ENCODE measurements around the gene ECI1. TPM values are rescaled to one million over a fixed set of nuclear protein-coding genes. Genes with fewer than 3 reads are reported as not detected.

Gene ECI1
- total and polyA plus RNA-seq, 2 of the 13 experiments (the other 11 are each of a cell fraction or from before 2014, with no cell fraction given): 82.0 to 102 TPM

DNA sequence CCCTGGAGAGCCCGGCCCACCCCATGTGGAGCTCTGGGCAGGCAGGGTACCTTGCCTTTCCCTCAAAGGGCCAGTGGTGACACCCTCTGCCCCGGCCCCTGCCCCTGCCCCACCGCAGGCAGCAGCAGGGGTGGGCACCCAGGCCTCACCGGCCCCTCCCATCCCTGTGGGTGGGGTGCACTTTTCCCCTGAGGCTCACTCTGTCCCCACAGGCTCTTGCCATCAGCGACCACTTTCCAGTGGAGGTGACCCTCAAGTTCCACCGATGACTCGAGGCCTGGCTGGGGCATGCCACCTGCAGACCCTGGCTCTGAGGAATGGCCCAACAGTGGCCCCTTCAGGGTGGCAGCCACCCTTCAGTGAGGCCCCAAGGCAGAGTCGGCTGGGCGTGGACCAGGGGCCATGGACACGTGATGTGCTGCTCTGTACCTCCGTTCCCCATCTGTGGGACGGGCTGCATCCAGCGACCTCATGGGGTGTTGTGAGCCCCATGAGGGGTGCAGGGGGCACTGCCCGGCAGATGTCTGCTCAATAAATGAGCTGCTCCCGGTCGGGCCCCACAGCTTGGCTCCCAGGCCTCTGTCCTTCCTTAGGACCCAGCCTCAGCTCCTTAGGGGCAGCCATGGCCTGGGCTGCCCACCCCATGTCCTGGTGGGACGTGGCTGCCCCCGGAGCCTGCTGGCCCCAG is 13.1 kb downstream of the ECI1 start (continued):
- TF ChIP-seq, protein P1, sequence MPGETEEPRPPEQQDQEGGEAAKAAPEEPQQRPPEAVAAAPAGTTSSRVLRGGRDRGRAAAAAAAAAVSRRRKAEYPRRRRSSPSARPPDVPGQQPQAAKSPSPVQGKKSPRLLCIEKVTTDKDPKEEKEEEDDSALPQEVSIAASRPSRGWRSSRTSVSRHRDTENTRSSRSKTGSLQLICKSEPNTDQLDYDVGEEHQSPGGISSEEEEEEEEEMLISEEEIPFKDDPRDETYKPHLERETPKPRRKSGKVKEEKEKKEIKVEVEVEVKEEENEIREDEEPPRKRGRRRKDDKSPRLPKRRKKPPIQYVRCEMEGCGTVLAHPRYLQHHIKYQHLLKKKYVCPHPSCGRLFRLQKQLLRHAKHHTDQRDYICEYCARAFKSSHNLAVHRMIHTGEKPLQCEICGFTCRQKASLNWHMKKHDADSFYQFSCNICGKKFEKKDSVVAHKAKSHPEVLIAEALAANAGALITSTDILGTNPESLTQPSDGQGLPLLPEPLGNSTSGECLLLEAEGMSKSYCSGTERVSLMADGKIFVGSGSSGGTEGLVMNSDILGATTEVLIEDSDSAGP (CRISPR knock-in tag; IDR thresholded peaks at IDR 0.05; ENCODE audit: borderline replicate concordance): peak; percentile 40; the same call in 1 of the 2 replicates
- TF ChIP-seq ZFY (CRISPR knock-in tag; IDR thresholded peaks at IDR 0.05) (peak; percentile 11; the same call in 1 of the 2 replicates), AGO1 (IDR thresholded peaks at IDR 0.05; ENCODE audit: low read depth, low read length, poor library complexity, severe bottlenecking) (peak; percentile 22), KDM2A (CRISPR knock-in tag; IDR thresholded peaks at IDR 0.05; ENCODE audit: borderline replicate concordance, low read depth) (peak; percentile 50; the same call in 1 of the 2 replicates), PAXIP1 (CRISPR knock-in tag; conservative IDR thresholded peaks at IDR 0.05) (no peak), RBM39 (IDR thresholded peaks at IDR 0.05; ENCODE audit: low read depth, low read length, poor library complexity, severe bottlenecking) (peak; percentile 78), ZBTB7B (CRISPR knock-in tag; IDR thresholded peaks at IDR 0.05) (no peak), ZNF34 (CRISPR knock-in tag; IDR thresholded peaks at IDR 0.05; ENCODE audit: borderline replicate concordance) (no peak), MAFG (CRISPR knock-in tag; IDR thresholded peaks at IDR 0.05) (no peak), ATM (IDR thresholded peaks at IDR 0.05; ENCODE audit: borderline replicate concordance) (no peak), CAMTA2 (CRISPR knock-in tag; IDR thresholded peaks at IDR 0.05; ENCODE audit: borderline replicate concordance) (no peak)
- TF ChIP-seq, protein P2, sequence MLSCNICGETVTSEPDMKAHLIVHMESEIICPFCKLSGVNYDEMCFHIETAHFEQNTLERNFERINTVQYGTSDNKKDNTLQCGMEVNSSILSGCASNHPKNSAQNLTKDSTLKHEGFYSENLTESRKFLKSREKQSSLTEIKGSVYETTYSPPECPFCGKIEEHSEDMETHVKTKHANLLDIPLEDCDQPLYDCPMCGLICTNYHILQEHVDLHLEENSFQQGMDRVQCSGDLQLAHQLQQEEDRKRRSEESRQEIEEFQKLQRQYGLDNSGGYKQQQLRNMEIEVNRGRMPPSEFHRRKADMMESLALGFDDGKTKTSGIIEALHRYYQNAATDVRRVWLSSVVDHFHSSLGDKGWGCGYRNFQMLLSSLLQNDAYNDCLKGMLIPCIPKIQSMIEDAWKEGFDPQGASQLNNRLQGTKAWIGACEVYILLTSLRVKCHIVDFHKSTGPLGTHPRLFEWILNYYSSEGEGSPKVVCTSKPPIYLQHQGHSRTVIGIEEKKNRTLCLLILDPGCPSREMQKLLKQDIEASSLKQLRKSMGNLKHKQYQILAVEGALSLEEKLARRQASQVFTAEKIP (CRISPR knock-in tag; IDR thresholded peaks at IDR 0.05; ENCODE audit: borderline replicate concordance): no peak
- TF ChIP-seq, protein P3, sequence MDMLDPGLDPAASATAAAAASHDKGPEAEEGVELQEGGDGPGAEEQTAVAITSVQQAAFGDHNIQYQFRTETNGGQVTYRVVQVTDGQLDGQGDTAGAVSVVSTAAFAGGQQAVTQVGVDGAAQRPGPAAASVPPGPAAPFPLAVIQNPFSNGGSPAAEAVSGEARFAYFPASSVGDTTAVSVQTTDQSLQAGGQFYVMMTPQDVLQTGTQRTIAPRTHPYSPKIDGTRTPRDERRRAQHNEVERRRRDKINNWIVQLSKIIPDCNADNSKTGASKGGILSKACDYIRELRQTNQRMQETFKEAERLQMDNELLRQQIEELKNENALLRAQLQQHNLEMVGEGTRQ (IDR thresholded peaks at IDR 0.05; ENCODE audit: low read depth, low read length): 0 out of 2 replicates have a peak, but pooled peaks have one; percentile 5
- TF ChIP-seq, protein P3 (CRISPR knock-in tag; IDR thresholded peaks at IDR 0.05; ENCODE audit: borderline replicate concordance): no peak

Data from HepG2 (cell line).